ENCODE results near the gene BAG3. TPM values are rescaled to one million over a fixed set of nuclear protein-coding genes. Genes with fewer than 3 reads are reported as not detected.
A peak's percentile ranks its signal among the peaks of the same experiment; 100 is the strongest.

The BAG3 gene
- total and polyA plus RNA-seq, 12 donors: 42.5 to 193 (median 145) TPM

- intact Hi-C loops (cut with DNase I): loop anchor here in 6 of 10 donors (1.0 to 10.0 kb wide), 9 partner anchors 39 to 256 kb away; partner anchors contain the start of genes BAG3 (in 1 of the 6) and INPP5F (in 1 of the 6)
- DNase-seq (peak; percentile 39 to 40), ATAC-seq (peak; percentile 58 to 94 (median 86))
- Histone ChIP-seq H3K27ac (no peak overlapping the region), H3K4me3 (peak overlapping the region in 1 of 10 donors; percentile 19), H3K36me3 (no peaks in the 10 kb centered on the region), H3K9me3 (peaks cover 0 to 3% (median 0%) of the 10 kb centered on the region in 11 donors), H3K4me1 (peaks cover 0 to 3% (median 0%) of the 10 kb centered on the region in 9 donors), H3K27me3 (peaks cover 0 to 6% (median 0%) of the 10 kb centered on the region in 7 donors)
- TF ChIP-seq, protein P1, sequence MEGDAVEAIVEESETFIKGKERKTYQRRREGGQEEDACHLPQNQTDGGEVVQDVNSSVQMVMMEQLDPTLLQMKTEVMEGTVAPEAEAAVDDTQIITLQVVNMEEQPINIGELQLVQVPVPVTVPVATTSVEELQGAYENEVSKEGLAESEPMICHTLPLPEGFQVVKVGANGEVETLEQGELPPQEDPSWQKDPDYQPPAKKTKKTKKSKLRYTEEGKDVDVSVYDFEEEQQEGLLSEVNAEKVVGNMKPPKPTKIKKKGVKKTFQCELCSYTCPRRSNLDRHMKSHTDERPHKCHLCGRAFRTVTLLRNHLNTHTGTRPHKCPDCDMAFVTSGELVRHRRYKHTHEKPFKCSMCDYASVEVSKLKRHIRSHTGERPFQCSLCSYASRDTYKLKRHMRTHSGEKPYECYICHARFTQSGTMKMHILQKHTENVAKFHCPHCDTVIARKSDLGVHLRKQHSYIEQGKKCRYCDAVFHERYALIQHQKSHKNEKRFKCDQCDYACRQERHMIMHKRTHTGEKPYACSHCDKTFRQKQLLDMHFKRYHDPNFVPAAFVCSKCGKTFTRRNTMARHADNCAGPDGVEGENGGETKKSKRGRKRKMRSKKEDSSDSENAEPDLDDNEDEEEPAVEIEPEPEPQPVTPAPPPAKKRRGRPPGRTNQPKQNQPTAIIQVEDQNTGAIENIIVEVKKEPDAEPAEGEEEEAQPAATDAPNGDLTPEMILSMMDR (IDR thresholded peaks at IDR 0.05): peak; percentile 37 to 84 (median 68)
- WGBS, 2 donors: 21 to 22% methylated on average over 15 of the region's 15 CpGs
Observed at GRCh38 chr10:119608316-119609155, 42.6 kb upstream of the BAG3 start.

DNA sequence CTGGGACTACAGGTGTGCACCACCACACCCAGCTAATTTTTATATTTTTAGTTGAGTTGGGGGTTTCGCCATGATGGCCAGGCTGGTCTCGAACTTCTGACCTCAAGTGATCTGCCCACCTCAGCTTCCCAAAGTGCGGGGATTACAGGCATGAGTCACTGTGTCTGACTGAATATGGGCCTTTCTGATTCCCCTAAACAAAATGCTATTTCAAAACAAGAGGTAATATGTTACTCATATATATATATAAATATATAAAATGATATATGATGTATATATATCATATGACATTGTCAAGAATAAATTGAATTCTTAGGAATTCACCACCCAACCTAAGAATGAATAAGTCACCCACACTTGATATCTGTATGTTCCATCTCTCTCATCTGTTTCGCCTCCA is 41.7 kb upstream of the BAG3 start:
- no peak overlapping the region for H3K27ac ChIP-seq
- ATAC-seq: no peak
- 95 to 96% methylated on average over 4 of the region's 4 CpGs for WGBS, 2 donors
- TF ChIP-seq, protein P1 (IDR thresholded peaks at IDR 0.05): no peak
- H3K27me3 ChIP-seq: peaks cover 0 to 6% (median 0%) of the 10 kb centered on the region in 7 donors
- intact Hi-C loops (cut with DNase I): loop anchor here in 5 of 10 donors (1.0 to 10.0 kb wide), 8 partner anchors 38 to 255 kb away; partner anchors contain the start of genes BAG3 (in 1 of the 5) and INPP5F (in 1 of the 5)
- H3K4me3 ChIP-seq: no peak overlapping the region
- H3K36me3 ChIP-seq: no peaks in the 10 kb centered on the region
- H3K9me3 ChIP-seq: peaks cover 0 to 3% (median 0%) of the 10 kb centered on the region in 11 donors
- H3K4me1 ChIP-seq: peaks cover 0 to 3% (median 0%) of the 10 kb centered on the region in 9 donors
- no peak for DNase-seq

DNA sequence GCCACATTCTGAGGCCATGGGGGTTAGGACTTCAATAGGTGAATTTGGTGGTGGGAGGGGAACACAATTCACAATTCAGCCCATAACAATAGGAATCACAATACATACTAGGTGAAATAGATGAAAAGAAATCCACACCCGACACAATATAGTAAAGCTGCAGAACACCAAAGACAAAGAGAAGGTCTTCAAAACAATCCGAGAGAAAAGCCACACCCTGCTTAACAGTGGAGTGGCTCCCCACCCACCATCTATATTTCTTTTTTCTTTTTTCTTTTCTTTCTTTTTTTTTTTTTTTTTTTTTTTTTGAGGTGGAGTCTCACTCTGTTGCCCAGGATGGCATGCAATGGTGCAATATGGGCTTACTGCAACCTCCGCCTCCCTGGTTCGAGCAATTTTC is 39.7 kb upstream of the BAG3 start:
- Histone ChIP-seq H3K27ac (no peak overlapping the region), H3K9me3 (peaks cover 0 to 3% (median 0%) of the 10 kb centered on the region in 11 donors), H3K4me3 (no peak overlapping the region), H3K36me3 (no peaks in the 10 kb centered on the region), H3K27me3 (peaks cover 0 to 6% (median 0%) of the 10 kb centered on the region in 7 donors), H3K4me1 (peaks cover 0 to 3% (median 0%) of the 10 kb centered on the region in 9 donors)
- TF ChIP-seq, protein P1 (IDR thresholded peaks at IDR 0.05): no peak
- 74% methylated on average over 4 of the region's 4 CpGs for WGBS, 2 donors
- no peak for DNase-seq
- intact Hi-C loops (cut with DNase I): loop anchor here in 5 of 10 donors (5.0 to 10.0 kb wide), 4 partner anchors 36 to 253 kb away; partner anchors contain the start of gene INPP5F (in 1 of the 5)
- ATAC-seq: no peak

- TF ChIP-seq, protein P1 (IDR thresholded peaks at IDR 0.05): no peak
- H3K27me3 ChIP-seq: peaks cover 0 to 2% (median 0%) of the 10 kb centered on the region in 7 donors
- DNase-seq: no peak
- ATAC-seq: no peak
- no peak overlapping the region for H3K4me3 ChIP-seq
- H3K36me3 ChIP-seq: no peaks in the 10 kb centered on the region
- H3K4me1 ChIP-seq: peaks cover 0 to 14% (median 4%) of the 10 kb centered on the region in 9 donors
- H3K27ac ChIP-seq: no peak overlapping the region
- intact Hi-C loops (cut with DNase I): loop anchor here in 5 of 10 donors (5.0 to 10.0 kb wide), 4 partner anchors 34 to 251 kb away; partner anchors contain the start of gene INPP5F (in 1 of the 5)
- H3K9me3 ChIP-seq: peaks cover 0 to 3% (median 0%) of the 10 kb centered on the region in 11 donors
- WGBS, 2 donors: 82% methylated on average over 6 of the region's 6 CpGs
Observed at GRCh38 chr10:119613741-119614140, 37.4 kb upstream of the BAG3 start.

Measured in heart right ventricle (tissue), 16 donors.